Cerebellar nuclear complex (tissue), 1 donor: Measurements from ENCODE around the gene TMEM168.

Source experiments
- DNase-seq, 2 experiments: peaks; one replicate each; lab custom pipeline; 2025; lab: John Stamatoyannopoulos, UW

The TMEM168 gene

GRCh38 chr7:112715525-112715924, 74.7 kb downstream of the TMEM168 start:
- DNase-seq: no peak

GRCh38 chr7:112714917-112715316, 75.3 kb downstream of the TMEM168 start:
- DNase-seq: no peak
